GM12891 (cell line): Measurements from ENCODE around the gene FABP2.

ENCODE experiments used
- DNase-seq: peaks from one replicate; pipeline ENCODE4 v3.0.0; 2011; ENCODE audit warnings: low spot score; ENCODE audit not compliant: insufficient read length
- FAIRE-seq: peaks from 2 replicates; lab custom pipeline; 2011; peaks lifted over from hg19 to GRCh38; lab: Jason Lieb, UNC
- PAX5 ChIP-seq: IDR thresholded peaks from 2 replicates; pipeline ENCODE4 v1.6.1; 2011; ENCODE audit warnings: low read length, moderate library complexity, mild to moderate bottlenecking; ENCODE audit not compliant: insufficient read depth, severe bottlenecking
- POLR2A ChIP-seq: IDR thresholded peaks from 2 replicates; pipeline ENCODE4 v1.6.1; 2011; ENCODE audit warnings: low read depth, low read length, control low read depth
- POLR2AphosphoS5 ChIP-seq: IDR thresholded peaks from 2 replicates; pipeline ENCODE4 v1.6.1; 2011; ENCODE audit warnings: low read depth, low read length, control low read depth
- POU2F2 ChIP-seq: IDR thresholded peaks from 2 replicates; pipeline ENCODE4 v1.6.1; 2011; ENCODE audit warnings: low read depth, mild to moderate bottlenecking, control low read depth, low read length, moderate library complexity
- SPI1 ChIP-seq: IDR thresholded peaks from 2 replicates; pipeline ENCODE4 v1.6.1; 2011; ENCODE audit warnings: low read depth, low read length, control low read depth
- TAF1 ChIP-seq: IDR thresholded peaks from 2 replicates; pipeline ENCODE4 v1.6.1; 2011; ENCODE audit warnings: low read depth, low read length, control low read depth

FABP2 gene

GRCh38 chr4:119303587-119304305 is 18.2 kb downstream of the FABP2 start:
- FAIRE-seq (no peak), DNase-seq (no peak)
- TF ChIP-seq SPI1, result no peak
- no peak for TF ChIP-seq POLR2A
- TF ChIP-seq POU2F2, result no peak
- TF ChIP-seq TAF1, result no peak
- no peak for TF ChIP-seq PAX5
- TF ChIP-seq POLR2AphosphoS5, result no peak

- TF ChIP-seq SPI1 (no peak), POLR2A (no peak), POLR2AphosphoS5 (no peak), PAX5 (no peak), TAF1 (no peak), POU2F2 (no peak)
- DNase-seq (no peak), FAIRE-seq (no peak)
Measured at GRCh38 chr4:119302073-119302832, 19.7 kb downstream of the FABP2 start.

GRCh38 chr4:119300101-119300978 is 21.6 kb downstream of the FABP2 start:
- TF ChIP-seq PAX5 (no peak), POLR2A (peak; percentile 90), POU2F2 (peak; percentile 70), SPI1 (no peak), TAF1 (peak; percentile 61), POLR2AphosphoS5 (peak; percentile 91)
- DNase-seq (peak; percentile 63), FAIRE-seq (peak; percentile 81)

- FAIRE-seq, result peak; percentile 52
Measured at GRCh38 chr4:119299741-119300100, 22.2 kb downstream of the FABP2 start.

GRCh38 chr4:119299260-119299671 is 22.7 kb downstream of the FABP2 start:
- TF ChIP-seq POU2F2, result no peak
- no peak for TF ChIP-seq POLR2AphosphoS5
- no peak for TF ChIP-seq POLR2A
- TF ChIP-seq SPI1, result no peak
- TF ChIP-seq TAF1, result no peak
- TF ChIP-seq PAX5, result no peak
- no peak for FAIRE-seq
- no peak for DNase-seq

More at GRCh38 chr4:119299741-119300100, 22.2 kb downstream of the FABP2 start:
- no peak for DNase-seq
- TF ChIP-seq SPI1 (no peak), POU2F2 (no peak), POLR2A (no peak), TAF1 (no peak), POLR2AphosphoS5 (no peak), PAX5 (no peak)

GRCh38 chr4:119297795-119298194 is 24.1 kb downstream of the FABP2 start:
- DNase-seq (no peak), FAIRE-seq (no peak)
- TF ChIP-seq POLR2AphosphoS5, result no peak
- no peak for TF ChIP-seq POU2F2
- TF ChIP-seq PAX5, result no peak
- TF ChIP-seq TAF1, result no peak
- no peak for TF ChIP-seq POLR2A

GRCh38 chr4:119296356-119296755 is 25.6 kb downstream of the FABP2 start:
- FAIRE-seq (no peak), DNase-seq (no peak)
- TF ChIP-seq POLR2A (no peak), POU2F2 (no peak), SPI1 (no peak)

- DNase-seq (no peak), FAIRE-seq (no peak)
Measured at GRCh38 chr4:119290598-119290997, 31.3 kb downstream of the FABP2 start.

GRCh38 chr4:119289313-119289712 is 32.6 kb downstream of the FABP2 start:
- TF ChIP-seq POU2F2, result no peak
- no peak for TF ChIP-seq TAF1
- TF ChIP-seq POLR2A, result no peak
- no peak for TF ChIP-seq PAX5
- TF ChIP-seq POLR2AphosphoS5, result no peak
- TF ChIP-seq SPI1, result no peak
- DNase-seq (no peak), FAIRE-seq (no peak)

More at GRCh38 chr4:119290598-119290997, 31.3 kb downstream of the FABP2 start:
- no peak for TF ChIP-seq TAF1
- TF ChIP-seq POU2F2, result no peak
- TF ChIP-seq PAX5, result no peak
- TF ChIP-seq SPI1, result no peak
- TF ChIP-seq POLR2AphosphoS5, result no peak
- TF ChIP-seq POLR2A, result no peak
